ENCODE measurements around the gene FOXRED1. TPM values are rescaled to one million over a fixed set of nuclear protein-coding genes. Genes with fewer than 3 reads are reported as not detected.

The FOXRED1 gene
- total and polyA plus RNA-seq, 2 of the 4 experiments (the other 2 are of a cell fraction), result 15.1 to 28.3 TPM

DNA sequence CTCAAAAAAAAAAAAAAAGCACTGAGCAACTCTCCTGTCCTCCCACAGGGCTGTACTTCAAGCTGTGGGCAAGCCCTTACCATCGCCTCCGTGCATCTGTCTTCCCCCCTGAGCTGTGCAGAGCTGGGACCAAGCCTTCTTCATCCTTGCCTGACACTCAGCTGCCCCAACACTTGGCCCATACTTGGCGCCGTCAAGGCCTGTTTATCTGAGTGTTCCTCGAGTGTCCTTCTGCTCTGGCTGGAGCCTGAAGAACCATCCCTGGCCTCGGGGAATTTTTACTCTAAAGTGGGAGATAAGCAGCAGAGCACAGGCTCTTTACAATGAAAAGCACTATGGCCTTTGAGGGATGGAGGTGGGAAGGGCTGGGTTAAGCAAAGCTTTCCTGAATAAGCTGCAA, 12.3 kb downstream of the FOXRED1 start:
- Histone ChIP-seq H4K5ac (ENCODE audit: low read depth, low read length) (no peak overlapping the region), H3K36me3 (ENCODE audit: control insufficient read depth, insufficient read depth, low read length) (peaks cover 12% of the 10 kb centered on the region), H3K9me3 (ENCODE audit: control insufficient read depth, insufficient read depth, low read length) (no peaks in the 10 kb centered on the region), H4K20me1 (ENCODE audit: insufficient read depth, low read length) (no peaks in the 10 kb centered on the region), H3K14ac (replicated peaks; ENCODE audit: low read depth, low read length) (no peak overlapping the region), H3K9ac (ENCODE audit: low read depth, low read length) (no peak overlapping the region), H3K18ac (ENCODE audit: low read depth, low read length) (no peak overlapping the region), H2BK20ac (ENCODE audit: low read depth, low read length) (no peak overlapping the region), H2BK5ac (ENCODE audit: low read depth, low read length, poor library complexity, severe bottlenecking) (no peak overlapping the region), H3K4me2 (ENCODE audit: low read depth, low read length) (no peak overlapping the region), H3K79me1 (ENCODE audit: low read depth in 1 of 2, low read length in 2 of 2) (peaks cover 4 to 27% of the 10 kb centered on the region in 2 experiments; a peak in 3 of 4 replicates), H3K4ac (ENCODE audit: low read depth, low read length) (no peak overlapping the region), H2BK15ac (ENCODE audit: low read depth, low read length) (no peak overlapping the region), H2AFZ (replicated peaks; ENCODE audit: low read length, poor library complexity) (no peak overlapping the region), H3K4me1 (ENCODE audit: control insufficient read depth, insufficient read depth, low read length) (peaks cover 3% of the 10 kb centered on the region; the same call in 1 of the 2 replicates), H3K23ac (ENCODE audit: low read depth, low read length) (no peak overlapping the region), H2AK9ac (replicated peaks; ENCODE audit: low read depth, low read length, poor library complexity) (no peak overlapping the region), H3K56ac (ENCODE audit: extremely low read depth, insufficient read depth, low read length) (no peak overlapping the region), H4K91ac (ENCODE audit: insufficient read depth, low read depth, low read length) (no peak overlapping the region), H2BK120ac (ENCODE audit: low read depth, low read length) (no peak overlapping the region), H3K27ac (ENCODE audit: insufficient read depth, low read length) (no peak overlapping the region), H3K27me3 (ENCODE audit: control insufficient read depth, insufficient read depth, low read length) (no peaks in the 10 kb centered on the region), H2AK5ac (ENCODE audit: low read depth, low read length) (no peak overlapping the region), H3K9me1 (ENCODE audit: insufficient read depth, low read length) (peaks cover 5% of the 10 kb centered on the region; the same call in 1 of the 2 replicates), H3K4me3 (ENCODE audit: insufficient read depth, low read depth, low read length) (no peak overlapping the region), H4K8ac (ENCODE audit: low read depth in 2 of 2, low read length in 2 of 2) (no peak overlapping the region)
- ChIA-PET CTCF (interaction anchor here (0.7 kb wide), 1 partner anchor 1347 kb away, joined by 3 read pairs; no protein-coding TSS in a partner anchor), POLR2A (ENCODE audit: unreplicated experiment) (interaction anchor here (0.6 kb wide), 1 partner anchor 68 kb away, joined by 3 read pairs; no protein-coding TSS in a partner anchor)
- no peak for TF ChIP-seq MAFK (IDR thresholded peaks at IDR 0.05; ENCODE audit: low read depth, low read length)
- TF ChIP-seq CTCF (conservative IDR thresholded peaks at IDR 0.05; ENCODE audit: low read depth, low read length), result no peak
- no peak for TF ChIP-seq POLR2A (IDR thresholded peaks at IDR 0.05; ENCODE audit: low read depth, low read length)
- no peak for TF ChIP-seq FOS (IDR thresholded peaks at IDR 0.05; ENCODE audit: low read depth, low read length)
- TF ChIP-seq ELK1 (IDR thresholded peaks at IDR 0.05; ENCODE audit: borderline replicate concordance, low read depth, low read length), result no peak
- no peak for TF ChIP-seq RCOR1 (IDR thresholded peaks at IDR 0.05; ENCODE audit: insufficient replicate concordance, low read length)
- TF ChIP-seq SMC3 (IDR thresholded peaks at IDR 0.05; ENCODE audit: low read depth, low read length), result no peak
- no peak for TF ChIP-seq MAZ (IDR thresholded peaks at IDR 0.05; ENCODE audit: borderline replicate concordance, low read depth, low read length)
- BruUV-seq (replicated peaks), result no TSS peak
- in situ Hi-C loops (cut with MboI; ENCODE audit: low sequenced_read_pairs), result no loop called here
- dilution Hi-C loops (cut with HindIII; ENCODE audit: low sequenced_read_pairs, unreplicated experiment), result no loop called here
- DNase-seq, result no peak
- ATAC-seq (ENCODE audit: low read depth), result no peak
- intact Hi-C loops (cut with micrococcal nuclease), result no loop called here
- WGBS, 2 experiments (ENCODE audit: extremely low coverage in 2 of 2, insufficient read length in 1 of 2), result 70% methylated on average over 2 of the region's 6 CpGs; no CpG with 5 or more reads in 1 of the 2 experiments

Data from IMR-90 (cell line).